Pancreas (tissue), 10 donors: ENCODE measurements around the gene TP53BP1. TPM values are rescaled to one million over a fixed set of nuclear protein-coding genes. Genes with fewer than 3 reads are reported as not detected.

ENCODE experiments used
- ATAC-seq, 4 donors: fragments of 200-7000 bp; cut with Tn5 transposase; one replicate each; pipeline versions ENCODE4 v1.8.0 to v1.9.1; 2020; ENCODE audit warnings: mild to moderate bottlenecking in 4 of 4, moderate library complexity in 4 of 4
- DNase-seq, 6 donors: peaks; one replicate each; pipeline ENCODE4 v3.0.0-alpha.2; 2020
- FAIRE-seq: peaks from 2 replicates; lab custom pipeline; 2012; peaks lifted over from hg19 to GRCh38; lab: Jason Lieb, UNC
- H3K27ac ChIP-seq, 4 donors: fragments of 200-600 bp; sonication (generic); 1 replicate in 3 of 4; 2 replicates in 1 of 4; pipeline versions ENCODE4 v1.5.0 to v1.8.0; 2020
- H3K27me3 ChIP-seq, 4 donors: fragments of 200-600 bp; one replicate each; pipeline ENCODE4 v1.8.0; 2021
- H3K36me3 ChIP-seq, 3 donors: fragments of 200-600 bp; sonication (generic) in 1 of 3; one replicate each; pipeline versions ENCODE4 v1.5.0 to v1.8.0; 2020 to 2021
- H3K4me1 ChIP-seq, 3 donors: fragments of 200-600 bp; one replicate each; pipeline ENCODE4 v1.8.0; 2021
- H3K4me3 ChIP-seq, 4 donors: fragments of 200-600 bp; sonication (generic) in 2 of 4; one replicate each; pipeline versions ENCODE4 v1.5.0 to v1.8.0; 2020 to 2021
- H3K9me3 ChIP-seq, 4 donors: fragments of 200-600 bp; one replicate each; pipeline ENCODE4 v1.8.0; 2021
- WGBS, 2 donors: extraction: QIAGEN DNeasy Blood & Tissue Kit; methylation state at CpG; one replicate each; pipeline ENCODE4 v1.1.7; 2013; 5-methylcytosine and 5-hydroxymethylcytosine counted together
- intact Hi-C, 3 donors: fragments of 100-400 bp; cut with DNase I; formaldehyde crosslinking; loops; one replicate each; pipeline versions ENCODE4 v1.11.1 to v1.14.2; 2022
- polyA plus RNA-seq, 2 donors: library from polyadenylated mRNA; stranded (reverse); fragments of 200-250 nt; gene quantifications; one replicate each; pipeline ENCODE4 v1.2.3, GENCODE V29; 2013
- total RNA-seq, 6 donors: library from RNA; stranded (reverse); fragmentation: NEBNext Ultra II Directional in 4 of 6; extraction: Animal tissue kit (Norgen Biotek cat#: 25700) in 4 of 6; gene quantifications; one replicate each; pipeline versions ENCODE4 v1.2.1 to v1.2.4, GENCODE V29; 2021 to 2023
- TF ChIP-seq, protein P1 (sequence below), 4 donors: fragments of 200-600 bp; sonication (generic) in 3 of 4; IDR thresholded peaks; one replicate each; pipeline versions ENCODE4 v1.5.0 to v1.8.0; 2021; ENCODE audit warnings: antibody characterized with exemption in 4 of 4
- donor health status: healthy with polysubstance abuse.
- donor health status: DM: no; HTN: no; CAD: no; lungs with moderate emphysema.
- donor health status: DM: no; HTN: no; CAD: no.
- donor health status: control.
- donor health status: control.
- donor health status: Bipolar disorder and iron deficiency.
- donor health status: DM: yes; HTN: yes; CAD: no.
- donor health status: DM: no; HTN: no; CAD: no.
- donor health status: DM: no; HTN: no; CAD: no.
- donor health status: DM: yes; HTN: yes; CAD: no.

TP53BP1 gene
- total and polyA plus RNA-seq, 8 donors: 12.4 to 31.8 (median 15.2) TPM

DNA sequence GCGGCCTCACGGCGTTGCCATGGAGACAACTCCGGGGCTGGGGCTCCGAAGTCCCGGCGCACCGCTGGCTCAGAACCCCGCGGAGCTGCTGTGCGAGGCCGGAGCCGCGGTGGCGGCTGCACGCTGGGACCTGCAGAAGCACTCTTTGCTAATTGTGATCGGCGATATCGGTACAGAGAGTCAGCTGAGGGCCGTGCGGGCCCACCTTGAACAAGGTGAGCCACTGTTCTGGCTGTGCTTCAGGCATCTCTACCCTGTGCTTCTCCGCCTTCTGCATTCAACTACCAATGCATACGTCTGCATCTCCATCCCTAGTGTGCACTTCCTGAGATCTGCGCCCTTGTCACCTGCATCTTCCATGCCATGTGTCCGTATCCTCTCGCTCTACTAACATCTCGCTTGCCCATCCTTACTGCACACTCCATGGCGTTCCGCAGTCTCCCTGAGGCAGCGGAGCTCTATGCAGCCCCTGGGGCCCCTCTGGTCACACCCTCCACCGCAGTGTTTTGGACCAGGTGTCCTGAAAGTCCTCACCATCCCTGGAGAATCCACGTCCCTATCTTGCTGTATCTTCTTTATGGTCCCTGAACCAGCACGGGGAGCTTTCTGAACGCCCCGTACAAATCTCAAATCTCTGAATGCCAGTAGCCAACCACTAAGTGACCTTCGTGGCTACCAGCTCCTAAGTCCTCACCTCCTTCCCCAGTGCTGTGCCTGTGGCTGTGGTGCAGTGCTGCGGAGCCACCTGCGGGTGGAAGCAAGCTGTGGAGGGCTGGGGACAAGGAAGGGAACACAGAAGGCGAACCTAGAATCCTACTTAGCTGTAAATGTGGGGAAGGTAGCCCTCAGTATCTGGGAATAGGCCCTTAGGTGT, 18.3 kb upstream of the TP53BP1 start:
- H3K27me3 ChIP-seq: peaks cover 0 to 3% (median 0%) of the 10 kb centered on the region in 4 donors
- no peaks in the 10 kb centered on the region for H3K36me3 ChIP-seq
- TF ChIP-seq, protein P1, sequence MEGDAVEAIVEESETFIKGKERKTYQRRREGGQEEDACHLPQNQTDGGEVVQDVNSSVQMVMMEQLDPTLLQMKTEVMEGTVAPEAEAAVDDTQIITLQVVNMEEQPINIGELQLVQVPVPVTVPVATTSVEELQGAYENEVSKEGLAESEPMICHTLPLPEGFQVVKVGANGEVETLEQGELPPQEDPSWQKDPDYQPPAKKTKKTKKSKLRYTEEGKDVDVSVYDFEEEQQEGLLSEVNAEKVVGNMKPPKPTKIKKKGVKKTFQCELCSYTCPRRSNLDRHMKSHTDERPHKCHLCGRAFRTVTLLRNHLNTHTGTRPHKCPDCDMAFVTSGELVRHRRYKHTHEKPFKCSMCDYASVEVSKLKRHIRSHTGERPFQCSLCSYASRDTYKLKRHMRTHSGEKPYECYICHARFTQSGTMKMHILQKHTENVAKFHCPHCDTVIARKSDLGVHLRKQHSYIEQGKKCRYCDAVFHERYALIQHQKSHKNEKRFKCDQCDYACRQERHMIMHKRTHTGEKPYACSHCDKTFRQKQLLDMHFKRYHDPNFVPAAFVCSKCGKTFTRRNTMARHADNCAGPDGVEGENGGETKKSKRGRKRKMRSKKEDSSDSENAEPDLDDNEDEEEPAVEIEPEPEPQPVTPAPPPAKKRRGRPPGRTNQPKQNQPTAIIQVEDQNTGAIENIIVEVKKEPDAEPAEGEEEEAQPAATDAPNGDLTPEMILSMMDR (IDR thresholded peaks at IDR 0.05): no peak
- no peaks in the 10 kb centered on the region for H3K9me3 ChIP-seq
- no peak for FAIRE-seq
- 6% methylated on average over 39 of the region's 39 CpGs for WGBS, 2 donors
- intact Hi-C loops: no loop called here
- ATAC-seq: peak in 2 of 4 donors; percentile 23 to 32
- H3K4me1 ChIP-seq: peaks cover 0 to 6% (median 0%) of the 10 kb centered on the region in 3 donors
- peak overlapping the region; percentile 48 to 71 (median 64) for H3K4me3 ChIP-seq
- peak in 1 of 6 donors; percentile 27 for DNase-seq
- no peak overlapping the region for H3K27ac ChIP-seq

DNA sequence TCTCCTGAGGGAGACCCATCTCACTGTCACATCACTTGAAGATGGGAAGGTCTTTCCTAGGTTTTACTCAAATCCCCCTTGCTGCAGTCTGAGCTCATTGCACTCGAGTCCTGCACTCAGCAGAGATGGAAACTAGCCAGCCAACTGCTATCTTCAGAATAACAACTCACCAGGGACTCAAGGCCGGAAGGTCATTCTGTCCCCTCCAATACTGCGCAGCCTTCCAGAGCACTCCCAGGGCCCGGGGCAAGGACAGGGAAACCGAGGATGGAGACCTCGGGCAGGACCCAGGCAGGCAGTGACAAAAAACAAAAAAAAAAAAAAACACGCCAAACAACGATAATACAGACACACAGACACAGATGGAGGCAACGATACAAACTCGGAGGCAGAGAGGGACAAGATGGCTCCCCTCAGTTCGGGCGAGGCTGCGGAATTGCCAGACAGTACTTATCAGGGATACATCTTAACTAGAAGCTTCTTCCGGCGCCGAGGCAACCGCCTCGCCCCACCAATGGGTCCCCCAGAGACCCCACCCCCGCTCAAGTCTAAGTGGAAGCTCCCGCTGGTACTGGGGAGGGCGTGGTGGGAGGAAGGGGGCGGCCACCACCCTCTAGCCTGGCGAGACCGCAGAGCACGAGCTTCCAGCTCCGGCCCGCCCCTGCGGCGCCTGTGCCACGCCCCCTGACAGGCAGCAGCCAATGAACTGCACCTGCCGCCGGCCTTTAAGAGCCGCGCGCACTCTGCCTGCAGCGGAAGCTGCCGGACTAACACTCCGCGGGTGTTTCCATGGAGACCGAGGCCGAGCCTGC, 17.4 kb upstream of the TP53BP1 start:
- Histone ChIP-seq H3K27ac (peak overlapping the region in 3 of 4 donors; percentile 46 to 60 (median 60)), H3K9me3 (no peaks in the 10 kb centered on the region), H3K27me3 (peaks cover 0 to 3% (median 0%) of the 10 kb centered on the region in 4 donors), H3K36me3 (no peaks in the 10 kb centered on the region), H3K4me3 (peak overlapping the region; percentile 48 to 71 (median 64)), H3K4me1 (peaks cover 0 to 6% (median 0%) of the 10 kb centered on the region in 3 donors)
- FAIRE-seq: peak; percentile 9
- intact Hi-C loops: no loop called here
- peak; percentile 98 to 99 (median 99) for ATAC-seq
- TF ChIP-seq, protein P1 (IDR thresholded peaks at IDR 0.05): no peak
- DNase-seq: peak; percentile 96 to 100 (median 99)
- WGBS, 2 donors: 0% methylated on average over 36 to 41 of the region's 41 CpGs

DNA sequence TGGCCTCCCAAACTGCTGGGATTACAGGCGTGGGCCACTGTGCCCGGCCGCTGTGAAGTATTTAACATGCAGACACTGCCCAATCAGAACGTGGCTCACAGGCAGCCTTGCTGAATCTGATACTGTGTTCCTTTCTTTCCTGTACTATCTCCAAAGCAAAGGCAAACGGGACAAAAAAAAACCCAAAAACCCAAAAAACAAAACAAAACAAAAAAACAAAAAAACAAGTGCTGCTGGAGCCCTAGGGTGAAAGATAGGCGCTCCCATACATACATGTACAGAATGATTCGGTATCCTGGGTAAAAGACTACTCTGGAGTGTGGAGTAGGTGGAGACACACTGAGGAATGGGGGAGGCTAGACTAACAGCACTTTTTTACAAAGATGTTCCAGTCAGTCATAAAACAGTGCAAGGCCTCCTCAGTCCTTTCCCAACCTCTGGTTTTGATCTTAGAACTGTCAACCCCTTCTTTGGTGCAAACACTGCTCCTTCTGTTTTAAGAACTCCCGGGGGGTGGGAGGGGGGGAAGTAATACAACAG, 16.8 kb upstream of the TP53BP1 start:
- TF ChIP-seq, protein P1 (IDR thresholded peaks at IDR 0.05): no peak
- FAIRE-seq (no peak), ATAC-seq (no peak), DNase-seq (no peak)
- Histone ChIP-seq H3K27me3 (no peaks in the 10 kb centered on the region), H3K27ac (peak overlapping the region in 2 of 4 donors; percentile 2 to 60), H3K4me1 (peaks cover 0 to 6% (median 0%) of the 10 kb centered on the region in 3 donors), H3K9me3 (no peaks in the 10 kb centered on the region), H3K4me3 (peak overlapping the region in 2 of 4 donors; percentile 62 to 67), H3K36me3 (no peaks in the 10 kb centered on the region)
- intact Hi-C loops: no loop called here
- WGBS, 2 donors: 60 to 67% methylated on average over 8 of the region's 8 CpGs

DNA sequence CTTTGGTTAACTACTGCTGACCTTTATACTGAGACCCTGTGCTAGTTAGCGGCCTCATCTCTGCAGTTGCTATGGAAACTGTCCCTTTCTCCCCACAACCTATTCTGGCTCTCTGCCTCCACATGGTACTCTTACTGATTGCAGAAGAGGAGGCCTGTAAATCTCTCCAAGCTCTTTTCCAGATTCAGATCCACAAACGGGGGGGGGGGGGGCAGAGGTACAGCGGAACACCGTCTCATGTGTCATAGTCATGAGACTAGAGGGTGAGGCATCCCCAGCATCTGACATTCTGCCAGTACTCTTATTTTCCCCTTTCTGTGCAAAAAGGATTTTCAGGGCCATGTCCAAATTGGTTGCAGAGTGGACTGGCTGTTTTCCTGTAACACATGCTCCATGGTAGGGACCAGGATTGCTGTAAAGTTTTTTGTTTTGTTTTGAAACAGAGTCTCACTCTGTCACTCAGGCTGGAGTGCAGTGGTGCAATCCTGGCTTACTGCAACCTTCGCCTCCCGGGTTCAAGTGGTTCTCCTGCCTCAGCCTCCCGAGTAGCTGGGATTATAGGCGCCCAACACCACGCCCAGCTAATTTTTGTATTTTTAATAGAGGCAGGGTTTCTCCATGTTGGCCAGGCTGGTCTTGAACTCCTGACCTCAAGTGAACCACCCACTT, 16.2 kb upstream of the TP53BP1 start:
- Histone ChIP-seq H3K9me3 (no peaks in the 10 kb centered on the region), H3K4me1 (peaks cover 0 to 6% (median 0%) of the 10 kb centered on the region in 3 donors), H3K4me3 (no peak overlapping the region), H3K27me3 (no peaks in the 10 kb centered on the region), H3K36me3 (no peaks in the 10 kb centered on the region), H3K27ac (peak overlapping the region in 2 of 4 donors; percentile 2 to 60)
- DNase-seq: no peak
- no peak for ATAC-seq
- no peak for FAIRE-seq
- 72 to 77% methylated on average over 9 of the region's 9 CpGs for WGBS, 2 donors
- TF ChIP-seq, protein P1 (IDR thresholded peaks at IDR 0.05): no peak
- intact Hi-C loops: no loop called here
